WI38 (cell line): ENCODE data around the gene DNAH10.

Source experiments
- H3K4me3 ChIP-seq: 2 replicates; pipeline ENCODE4 v1.5.1; 2011; ENCODE audit warnings: low read depth, mild to moderate bottlenecking, control low read depth, low read length
- CTCF ChIP-seq: IDR thresholded peaks from 2 replicates; pipeline ENCODE4 v1.5.1; 2012; ENCODE audit warnings: low read depth, mild to moderate bottlenecking, control low read depth, low read length

Gene DNAH10

DNA sequence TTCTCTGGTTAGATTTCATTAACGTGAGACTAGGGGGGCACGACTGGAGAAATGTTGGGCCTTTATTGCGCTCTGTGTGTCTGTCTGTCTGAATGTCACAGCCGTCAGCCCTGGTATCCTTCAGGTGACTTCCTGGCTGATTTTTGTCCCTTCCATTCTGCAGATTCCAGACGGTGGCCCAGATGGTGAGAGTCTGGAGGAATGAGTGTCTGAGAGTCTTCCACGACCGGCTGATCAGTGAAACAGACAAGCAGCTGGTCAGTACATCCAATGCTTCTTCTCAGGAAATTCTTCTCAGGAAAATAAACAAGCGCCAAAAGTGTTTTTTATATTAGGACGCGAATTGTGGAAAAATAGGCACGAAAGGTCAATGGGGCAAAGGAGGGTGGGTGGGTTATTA is 117.0 kb downstream of the DNAH10 start:
- H3K4me3 ChIP-seq, result no peak overlapping the region
- no peak for TF ChIP-seq CTCF

DNA sequence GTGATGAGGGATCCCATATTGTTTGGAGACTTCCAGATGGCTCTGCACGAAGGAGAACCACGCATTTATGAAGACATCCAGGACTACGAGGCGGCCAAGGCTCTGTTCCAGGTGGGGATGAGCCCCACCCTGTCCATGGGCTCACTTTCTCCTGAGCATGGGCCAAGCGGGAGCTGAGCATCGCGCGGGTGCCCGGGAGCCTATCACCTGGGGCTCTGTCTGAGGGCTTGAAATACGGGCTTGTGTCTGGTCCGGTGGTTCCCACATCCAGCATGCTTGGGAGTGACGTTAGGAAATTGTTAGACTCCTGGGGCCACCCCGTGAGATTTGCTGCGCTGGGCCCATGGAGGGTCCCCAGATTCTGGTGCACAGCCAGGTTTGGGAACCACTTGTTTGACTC is 117.6 kb downstream of the DNAH10 start:
- H3K4me3 ChIP-seq, result no peak overlapping the region
- no peak for TF ChIP-seq CTCF

DNA sequence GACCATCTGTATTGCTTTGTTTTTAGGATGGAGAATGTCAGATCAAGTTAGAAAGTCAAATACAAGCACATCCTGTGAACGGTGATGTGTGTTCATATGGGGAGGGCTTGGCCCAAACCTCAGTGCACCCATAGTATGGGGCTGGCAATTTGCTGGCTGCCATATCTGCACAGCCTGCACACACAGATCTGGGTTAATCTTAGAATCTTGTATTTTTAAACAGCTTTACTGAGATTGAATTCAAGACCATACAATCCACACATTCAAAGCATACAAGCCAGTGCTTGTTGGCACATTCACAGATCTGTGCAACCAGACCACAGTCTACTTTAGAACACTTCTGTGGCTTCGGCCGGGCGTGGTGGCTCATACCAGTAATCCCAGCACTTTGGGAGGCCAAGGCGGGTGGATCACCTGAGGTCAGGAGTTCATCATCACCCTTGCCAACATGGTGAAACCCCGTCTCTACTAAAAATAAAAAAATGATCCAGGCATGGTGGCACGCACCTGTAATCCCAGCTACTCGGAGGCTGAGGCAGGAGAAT is 120.1 kb downstream of the DNAH10 start:
- TF ChIP-seq CTCF, result no peak
- H3K4me3 ChIP-seq, result no peak overlapping the region

- no peak overlapping the region for H3K4me3 ChIP-seq
- no peak for TF ChIP-seq CTCF
Measured at GRCh38 chr12:123886258-123886657, 124.2 kb downstream of the DNAH10 start.

DNA sequence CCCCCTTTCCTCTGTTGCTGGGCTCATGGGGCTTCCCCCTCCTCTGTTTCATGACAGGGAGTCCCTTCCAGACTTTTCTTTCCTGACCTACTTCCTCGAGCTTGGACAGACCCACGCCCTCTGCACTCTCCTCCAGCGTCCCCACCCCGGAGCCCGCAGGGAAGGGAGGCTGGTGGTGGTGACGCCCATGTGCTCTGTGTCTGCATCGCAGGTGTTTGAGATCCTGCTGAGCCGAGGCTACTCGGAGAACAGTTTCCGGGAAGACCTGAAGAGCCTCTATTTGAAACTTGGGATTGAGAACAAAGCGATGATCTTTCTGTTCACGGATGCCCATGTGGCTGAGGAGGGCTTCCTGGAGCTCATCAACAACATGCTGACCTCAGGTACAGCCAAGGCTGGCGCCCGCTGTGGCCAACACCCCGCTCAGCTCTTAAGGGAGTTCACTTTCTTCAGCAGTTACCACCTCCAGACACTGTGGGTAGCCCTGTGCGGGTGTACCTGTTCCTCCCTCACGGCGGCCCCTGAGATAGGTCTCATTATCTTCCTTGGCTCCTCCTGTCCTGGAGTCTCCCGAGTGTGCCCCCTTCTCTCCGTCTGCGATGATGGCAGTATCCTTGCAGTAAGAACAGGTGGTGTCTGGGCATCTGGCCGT is 125.0 kb downstream of the DNAH10 start:
- no peak for TF ChIP-seq CTCF
- no peak overlapping the region for H3K4me3 ChIP-seq

GRCh38 chr12:123888989-123889388 is 126.9 kb downstream of the DNAH10 start:
- no peak for TF ChIP-seq CTCF

GRCh38 chr12:123889848-123890535 is 127.9 kb downstream of the DNAH10 start:
- no peak for TF ChIP-seq CTCF
- H3K4me3 ChIP-seq, result no peak overlapping the region

More at GRCh38 chr12:123888989-123889388, 126.9 kb downstream of the DNAH10 start:
- H3K4me3 ChIP-seq, result no peak overlapping the region
